BE2C (cell line): ENCODE results near the gene SH2D1B.

Experiments used
- DNase-seq: peaks from one replicate; pipeline ENCODE4 v3.0.0-alpha.2; 2020
- H3K27me3 ChIP-seq: fragments of 250-450 bp; sonication (Bioruptor Pico); 2 replicates; pipeline ENCODE4 v1.5.1; 2020; ENCODE audit warnings: mild to moderate bottlenecking
- H3K36me3 ChIP-seq: fragments of 250-450 bp; sonication (Bioruptor Pico); 2 replicates; pipeline ENCODE4 v1.5.1; 2020; ENCODE audit warnings: mild to moderate bottlenecking
- H3K4me1 ChIP-seq: fragments of 250-450 bp; sonication (Bioruptor Pico); 2 replicates; pipeline ENCODE4 v1.5.1; 2020
- H3K4me3 ChIP-seq: 2 replicates; pipeline ENCODE4 v1.5.1; 2011; ENCODE audit warnings: low read depth, low read length
- H3K9me3 ChIP-seq: fragments of 250-450 bp; sonication (Bioruptor Pico); 2 replicates; pipeline ENCODE4 v1.5.1; 2020
- TF ChIP-seq, protein P1 (sequence below): IDR thresholded peaks from 2 replicates; pipeline ENCODE4 v1.5.1; 2012; ENCODE audit warnings: mild to moderate bottlenecking, low read depth, low read length

Gene SH2D1B

DNA sequence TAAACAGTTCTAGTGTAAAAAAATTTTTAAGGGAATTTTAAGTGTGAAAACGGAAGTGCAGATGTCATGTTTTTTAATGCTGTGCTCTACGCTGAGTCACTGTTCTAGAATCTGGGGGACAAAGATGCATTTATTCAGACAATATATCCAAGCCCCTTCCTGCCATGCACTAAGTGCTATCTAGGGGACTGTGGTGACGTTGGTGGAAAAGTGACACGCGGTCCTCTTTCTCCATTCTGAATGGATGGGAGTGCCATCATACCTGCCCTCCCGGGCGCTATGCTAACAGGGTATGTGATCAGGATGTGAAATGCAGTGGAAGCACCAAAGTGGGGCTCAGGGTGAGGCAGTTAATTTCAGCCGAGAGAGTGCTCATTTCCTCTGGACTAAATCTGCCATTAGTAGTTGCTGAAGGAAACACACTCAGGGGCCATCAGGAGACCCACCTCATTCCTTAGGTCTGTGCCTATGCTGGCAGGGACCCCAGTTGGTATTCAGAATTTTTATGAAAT lies 23.8 kb downstream of the SH2D1B start:
- H3K4me1 ChIP-seq, result no peaks in the 10 kb centered on the region
- no peaks in the 10 kb centered on the region for H3K9me3 ChIP-seq
- H3K27me3 ChIP-seq, result no peaks in the 10 kb centered on the region
- no peak for DNase-seq
- TF ChIP-seq, protein P1, sequence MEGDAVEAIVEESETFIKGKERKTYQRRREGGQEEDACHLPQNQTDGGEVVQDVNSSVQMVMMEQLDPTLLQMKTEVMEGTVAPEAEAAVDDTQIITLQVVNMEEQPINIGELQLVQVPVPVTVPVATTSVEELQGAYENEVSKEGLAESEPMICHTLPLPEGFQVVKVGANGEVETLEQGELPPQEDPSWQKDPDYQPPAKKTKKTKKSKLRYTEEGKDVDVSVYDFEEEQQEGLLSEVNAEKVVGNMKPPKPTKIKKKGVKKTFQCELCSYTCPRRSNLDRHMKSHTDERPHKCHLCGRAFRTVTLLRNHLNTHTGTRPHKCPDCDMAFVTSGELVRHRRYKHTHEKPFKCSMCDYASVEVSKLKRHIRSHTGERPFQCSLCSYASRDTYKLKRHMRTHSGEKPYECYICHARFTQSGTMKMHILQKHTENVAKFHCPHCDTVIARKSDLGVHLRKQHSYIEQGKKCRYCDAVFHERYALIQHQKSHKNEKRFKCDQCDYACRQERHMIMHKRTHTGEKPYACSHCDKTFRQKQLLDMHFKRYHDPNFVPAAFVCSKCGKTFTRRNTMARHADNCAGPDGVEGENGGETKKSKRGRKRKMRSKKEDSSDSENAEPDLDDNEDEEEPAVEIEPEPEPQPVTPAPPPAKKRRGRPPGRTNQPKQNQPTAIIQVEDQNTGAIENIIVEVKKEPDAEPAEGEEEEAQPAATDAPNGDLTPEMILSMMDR, result no peak
- H3K4me3 ChIP-seq, result no peak overlapping the region
- no peaks in the 10 kb centered on the region for H3K36me3 ChIP-seq

GRCh38 chr1:162387226-162388082 lies 24.5 kb downstream of the SH2D1B start:
- DNase-seq, result no peak
- no peaks in the 10 kb centered on the region for H3K27me3 ChIP-seq
- no peaks in the 10 kb centered on the region for H3K4me1 ChIP-seq
- no peak overlapping the region for H3K4me3 ChIP-seq
- TF ChIP-seq, protein P1, result no peak
- no peaks in the 10 kb centered on the region for H3K9me3 ChIP-seq
- H3K36me3 ChIP-seq, result no peaks in the 10 kb centered on the region

GRCh38 chr1:162386292-162387225 lies 25.4 kb downstream of the SH2D1B start:
- H3K4me1 ChIP-seq, result no peaks in the 10 kb centered on the region
- no peaks in the 10 kb centered on the region for H3K36me3 ChIP-seq
- H3K4me3 ChIP-seq, result no peak overlapping the region

DNA sequence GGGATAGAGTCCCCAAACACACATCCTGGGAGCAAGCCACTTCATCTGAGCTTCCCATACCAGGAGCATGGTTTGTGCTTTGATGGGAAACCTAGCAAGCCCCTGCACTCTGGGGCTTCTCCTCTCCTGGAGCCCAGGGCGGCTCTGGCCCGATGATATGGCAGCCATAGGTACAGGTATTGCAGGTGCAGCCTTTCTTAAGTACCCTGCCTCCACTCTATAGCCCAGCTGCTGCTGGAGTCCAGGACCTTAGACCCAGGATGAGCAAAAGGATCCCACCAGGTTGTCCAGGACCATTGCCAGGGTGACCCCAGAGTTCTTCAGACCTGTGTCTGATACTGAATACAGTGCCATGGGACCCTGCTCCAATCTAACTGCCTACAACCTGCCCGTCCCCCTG lies 26.2 kb downstream of the SH2D1B start:
- no peaks in the 10 kb centered on the region for H3K27me3 ChIP-seq

More at GRCh38 chr1:162386292-162387225, 25.4 kb downstream of the SH2D1B start:
- TF ChIP-seq, protein P1, result no peak
- Histone ChIP-seq H3K27me3 (no peaks in the 10 kb centered on the region), H3K9me3 (no peaks in the 10 kb centered on the region)
- DNase-seq, result no peak

DNA sequence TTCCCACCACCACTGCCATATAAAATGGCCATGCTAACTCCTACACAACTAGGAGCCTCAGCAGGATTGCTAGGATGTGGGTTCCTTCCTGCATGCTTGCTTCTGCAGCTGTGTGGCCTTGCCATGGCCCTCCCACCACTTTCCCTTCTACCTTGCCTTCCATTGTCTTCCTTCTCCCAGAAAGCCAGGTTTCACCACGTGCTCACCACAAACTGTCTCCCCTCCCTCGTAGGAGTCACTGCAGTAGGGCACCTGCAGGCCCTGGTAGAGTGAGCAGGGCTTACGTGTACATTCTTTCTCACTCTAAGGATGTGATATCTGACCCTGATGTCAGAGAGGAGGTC lies 26.7 kb downstream of the SH2D1B start:
- DNase-seq, result no peak
- Histone ChIP-seq H3K27me3 (no peaks in the 10 kb centered on the region), H3K4me1 (no peaks in the 10 kb centered on the region), H3K9me3 (no peaks in the 10 kb centered on the region; the same call in 1 of the 2 replicates), H3K36me3 (no peaks in the 10 kb centered on the region), H3K4me3 (no peak overlapping the region)
- TF ChIP-seq, protein P1, result no peak

More for the DNA sequence above, 26.2 kb downstream of the SH2D1B start:
- Histone ChIP-seq H3K4me3 (no peak overlapping the region), H3K36me3 (no peaks in the 10 kb centered on the region), H3K4me1 (no peaks in the 10 kb centered on the region), H3K9me3 (no peaks in the 10 kb centered on the region; the same call in 1 of the 2 replicates)
- no peak for DNase-seq
- TF ChIP-seq, protein P1, result no peak
